Keratinocyte (primary cell): ENCODE results near the gene EPHA6. TPM values are rescaled to one million over a fixed set of nuclear protein-coding genes. Genes with fewer than 3 reads are reported as not detected.

Experiments
- DNase-seq: peaks from one replicate; pipeline ENCODE4 v3.0.0-alpha.2; 2011; ENCODE audit warnings: low read depth, missing footprints, low spot score
- FAIRE-seq: peaks from 2 replicates; lab custom pipeline; 2011; peaks lifted over from hg19 to GRCh38; lab: Jason Lieb, UNC
- H2AFZ ChIP-seq: 2 replicates; pipeline ENCODE4 v1.6.0; 2012; ENCODE audit warnings: low read length, control low read depth, inconsistent platforms; ENCODE audit not compliant: control insufficient read depth
- H3K27ac ChIP-seq: 2 replicates; pipeline ENCODE4 v1.5.1; 2011; ENCODE audit warnings: low read length; ENCODE audit not compliant: control insufficient read depth, insufficient read depth
- H3K27me3 ChIP-seq: 3 replicates; pipeline ENCODE4 v1.6.0; 2011; ENCODE audit warnings: low read length; ENCODE audit not compliant: control insufficient read depth, insufficient read depth; ENCODE audit errors: extremely low read depth
- H3K36me3 ChIP-seq, 2 experiments: 2 replicates in 1 of 2; 3 replicates in 1 of 2; pipeline ENCODE4 v1.5.1; 2011; ENCODE audit warnings: low read length in 2 of 2, mild to moderate bottlenecking in 1 of 2; ENCODE audit not compliant: control insufficient read depth in 2 of 2, insufficient read depth in 2 of 2; ENCODE audit errors: extremely low read depth in 1 of 2
- H3K4me1 ChIP-seq: 3 replicates; pipeline ENCODE4 v1.5.1; 2011; ENCODE audit warnings: low read length; ENCODE audit not compliant: control insufficient read depth, insufficient read depth; ENCODE audit errors: extremely low read depth
- H3K4me2 ChIP-seq: 3 replicates; pipeline ENCODE4 v1.6.0; 2011; ENCODE audit warnings: low read depth, low read length; ENCODE audit not compliant: control insufficient read depth, insufficient read depth; ENCODE audit errors: extremely low read depth
- H3K4me3 ChIP-seq, 3 experiments: fragments of 200-600 bp in 1 of 3; sonication (generic) in 1 of 3; 2 replicates in 2 of 3; 3 replicates in 1 of 3; pipeline ENCODE4 v1.5.1; 2011 to 2016; ENCODE audit warnings: low read length in 3 of 3, mild to moderate bottlenecking in 3 of 3, control low read depth in 2 of 3, inconsistent platforms in 1 of 3, low read depth in 1 of 3, mixed read lengths in 1 of 3, mixed run types in 1 of 3, moderate library complexity in 1 of 3; ENCODE audit not compliant: control insufficient read depth in 2 of 3, insufficient read depth in 2 of 3; ENCODE audit errors: extremely low read depth in 1 of 3
- H3K79me2 ChIP-seq: 2 replicates; pipeline ENCODE4 v1.6.0; 2012; ENCODE audit warnings: low read length; ENCODE audit not compliant: control insufficient read depth, insufficient read depth
- H3K9ac ChIP-seq: 3 replicates; pipeline ENCODE4 v1.6.0; 2011; ENCODE audit warnings: low read length; ENCODE audit not compliant: control insufficient read depth, insufficient read depth; ENCODE audit errors: extremely low read depth
- H3K9me1 ChIP-seq: 3 replicates; pipeline ENCODE4 v1.6.0; 2011; ENCODE audit warnings: low read length; ENCODE audit not compliant: control insufficient read depth, insufficient read depth; ENCODE audit errors: extremely low read depth
- H3K9me3 ChIP-seq: 2 replicates; pipeline ENCODE4 v1.5.1; 2012; ENCODE audit warnings: low read depth, low read length; ENCODE audit not compliant: control insufficient read depth
- H4K20me1 ChIP-seq: 3 replicates; pipeline ENCODE4 v1.6.0; 2011; ENCODE audit warnings: low read length; ENCODE audit not compliant: control insufficient read depth, insufficient read depth; ENCODE audit errors: extremely low read depth
- EZH2 ChIP-seq: IDR thresholded peaks from one replicate; pipeline ENCODE4 v1.6.1; 2012; ENCODE audit warnings: inconsistent platforms, mild to moderate bottlenecking, low read length, moderate library complexity
- dilution Hi-C: fragments of 300-500 bp; cut with MboI; formaldehyde crosslinking; loops from one replicate; pipeline ENCODE4 v1.7.0; 2020; ENCODE audit warnings: low sequenced_read_pairs; ENCODE audit not compliant: extremely low pct_ligation_motif_present
- polyA plus RNA-seq, 5 experiments: library from polyadenylated mRNA; depleted of rRNA in 3 of 5; stranded (reverse) in 3 of 5; stranded (forward) in 1 of 5; unstranded in 1 of 5; fragments of >200 nt; gene quantifications; 1 replicate in 1 of 5; 2 replicates in 3 of 5; 3 replicates in 1 of 5; pipeline versions ENCODE4 v1.2.1 to v1.2.3, GENCODE V29; 2011 to 2012; ENCODE audit warnings: missing spikeins in 2 of 5, low read depth in 1 of 5, low replicate concordance in 1 of 5
- TF ChIP-seq, protein P1 (sequence below), 3 experiments: IDR thresholded peaks in 1 of 3; conservative IDR thresholded peaks in 1 of 3; optimal IDR thresholded peaks in 1 of 3; 2 replicates in 2 of 3; 3 replicates in 1 of 3; pipeline versions ENCODE3 to v1.5.1; 2011; ENCODE audit warnings: low read length in 3 of 3, mild to moderate bottlenecking in 3 of 3, moderate library complexity in 2 of 3, control low read depth in 1 of 3, inconsistent platforms in 1 of 3; ENCODE audit not compliant: insufficient read depth in 2 of 3; ENCODE audit errors: extremely low read depth in 1 of 3

EPHA6 gene
- polyA plus RNA-seq, 1 donor (not counting 4 experiments of a cell fraction or from before 2014, with no cell fraction given), result not detected

DNA sequence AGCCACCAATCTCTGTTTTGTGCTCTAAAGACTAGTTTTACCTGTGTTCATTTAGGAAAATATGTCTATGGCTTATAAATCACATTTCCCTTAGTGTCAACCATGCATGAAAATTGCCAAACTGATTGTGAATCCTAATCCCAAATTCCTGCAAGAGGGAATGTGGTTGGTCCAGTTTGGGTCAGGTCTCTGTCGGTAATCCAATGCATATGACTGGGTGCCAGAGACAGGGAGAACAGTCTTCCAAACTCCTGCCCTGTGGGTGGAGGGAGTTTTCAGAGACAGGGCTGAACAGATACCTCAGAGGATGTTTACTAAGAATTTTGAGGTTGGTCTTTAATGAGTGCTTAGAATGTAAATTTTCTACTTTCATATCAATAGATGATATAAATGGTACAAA, 649.6 kb downstream of the EPHA6 start:
- Histone ChIP-seq H3K27me3 (no peaks in the 10 kb centered on the region), H2AFZ (no peak overlapping the region), H3K4me2 (no peak overlapping the region), H3K4me3 (no peak overlapping the region), H3K9me3 (no peaks in the 10 kb centered on the region), H3K9me1 (no peaks in the 10 kb centered on the region), H3K36me3 (no peaks in the 10 kb centered on the region), H4K20me1 (no peaks in the 10 kb centered on the region), H3K9ac (no peak overlapping the region), H3K79me2 (no peaks in the 10 kb centered on the region), H3K27ac (no peak overlapping the region), H3K4me1 (no peaks in the 10 kb centered on the region)
- FAIRE-seq, result no peak
- TF ChIP-seq, protein P1, sequence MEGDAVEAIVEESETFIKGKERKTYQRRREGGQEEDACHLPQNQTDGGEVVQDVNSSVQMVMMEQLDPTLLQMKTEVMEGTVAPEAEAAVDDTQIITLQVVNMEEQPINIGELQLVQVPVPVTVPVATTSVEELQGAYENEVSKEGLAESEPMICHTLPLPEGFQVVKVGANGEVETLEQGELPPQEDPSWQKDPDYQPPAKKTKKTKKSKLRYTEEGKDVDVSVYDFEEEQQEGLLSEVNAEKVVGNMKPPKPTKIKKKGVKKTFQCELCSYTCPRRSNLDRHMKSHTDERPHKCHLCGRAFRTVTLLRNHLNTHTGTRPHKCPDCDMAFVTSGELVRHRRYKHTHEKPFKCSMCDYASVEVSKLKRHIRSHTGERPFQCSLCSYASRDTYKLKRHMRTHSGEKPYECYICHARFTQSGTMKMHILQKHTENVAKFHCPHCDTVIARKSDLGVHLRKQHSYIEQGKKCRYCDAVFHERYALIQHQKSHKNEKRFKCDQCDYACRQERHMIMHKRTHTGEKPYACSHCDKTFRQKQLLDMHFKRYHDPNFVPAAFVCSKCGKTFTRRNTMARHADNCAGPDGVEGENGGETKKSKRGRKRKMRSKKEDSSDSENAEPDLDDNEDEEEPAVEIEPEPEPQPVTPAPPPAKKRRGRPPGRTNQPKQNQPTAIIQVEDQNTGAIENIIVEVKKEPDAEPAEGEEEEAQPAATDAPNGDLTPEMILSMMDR (optimal IDR thresholded peaks at IDR 0.05 in 1 of 3, IDR thresholded peaks at IDR 0.05 in 1 of 3, conservative IDR thresholded peaks at IDR 0.05 in 1 of 3; ENCODE audit: extremely low read depth in 1 of 3, insufficient read depth in 2 of 3, low read length in 3 of 3), result no peak
- no peak for TF ChIP-seq EZH2
- no peak for DNase-seq
- dilution Hi-C loops, result no loop called here

DNA sequence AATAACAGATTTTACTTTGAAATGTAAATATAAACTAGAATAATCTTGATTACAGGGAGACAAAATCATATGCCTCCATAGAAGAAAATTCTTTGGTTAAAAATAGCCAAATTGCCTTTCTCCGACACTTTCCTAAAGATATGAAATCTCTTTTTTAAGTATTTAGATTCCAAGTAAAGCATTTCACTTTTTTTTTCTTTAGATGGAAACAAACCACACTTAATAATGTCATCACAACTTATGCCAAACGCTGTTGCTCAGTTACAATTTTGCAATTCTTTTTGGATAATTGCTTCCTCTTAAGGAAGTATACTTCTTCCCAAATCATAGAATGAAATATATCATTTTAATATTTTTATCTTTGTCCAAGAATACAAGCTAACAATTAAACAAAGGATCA, 656.1 kb downstream of the EPHA6 start:
- Histone ChIP-seq H3K9me3 (no peaks in the 10 kb centered on the region), H4K20me1 (no peaks in the 10 kb centered on the region), H3K4me3 (no peak overlapping the region), H3K9ac (no peak overlapping the region), H3K4me1 (no peaks in the 10 kb centered on the region), H3K9me1 (no peaks in the 10 kb centered on the region), H3K27me3 (no peaks in the 10 kb centered on the region), H3K4me2 (no peak overlapping the region), H3K36me3 (no peaks in the 10 kb centered on the region), H2AFZ (no peak overlapping the region), H3K27ac (no peak overlapping the region), H3K79me2 (no peaks in the 10 kb centered on the region)
- FAIRE-seq (no peak), DNase-seq (no peak)
- TF ChIP-seq, protein P1 (optimal IDR thresholded peaks at IDR 0.05 in 1 of 3, IDR thresholded peaks at IDR 0.05 in 1 of 3, conservative IDR thresholded peaks at IDR 0.05 in 1 of 3; ENCODE audit: extremely low read depth in 1 of 3, insufficient read depth in 2 of 3, low read length in 3 of 3), result no peak
- no peak for TF ChIP-seq EZH2
- dilution Hi-C loops, result no loop called here
